ENCODE measurements around the gene RRBP1.

RRBP1 gene

GRCh38 chr20:17568045-17568788 is 113.8 kb downstream of the RRBP1 start:
- Histone ChIP-seq H3K4me3 (ENCODE audit: low read depth in 1 of 2, low read length in 2 of 2) (no peak overlapping the region), H3K27ac (ENCODE audit: low read length) (no peak overlapping the region), H3K9me3 (ENCODE audit: insufficient read depth, low read length, severe bottlenecking) (no peaks in the 10 kb centered on the region), H4K20me1 (ENCODE audit: insufficient read depth, low read length) (peaks cover 7% of the 10 kb centered on the region; the same call in 1 of the 2 replicates), H3K79me2 (ENCODE audit: insufficient read depth, low read length) (no peaks in the 10 kb centered on the region), H3K36me3 (ENCODE audit: insufficient read depth, low read length) (no peaks in the 10 kb centered on the region; the same call in 1 of the 2 replicates), H2AFZ (ENCODE audit: low read depth, low read length) (no peak overlapping the region), H3K4me1 (ENCODE audit: insufficient read depth, low read length) (peaks cover 13% of the 10 kb centered on the region), H3K4me2 (ENCODE audit: insufficient read depth, low read length) (no peak overlapping the region), H3K27me3 (ENCODE audit: insufficient read depth, low read length, poor library complexity) (peaks cover 3% of the 10 kb centered on the region), H3K9ac (ENCODE audit: low read depth, low read length) (no peak overlapping the region)
- DNase-seq (no peak), ATAC-seq (ENCODE audit: insufficient read depth, low read depth) (no peak)
- TF ChIP-seq EZH2 (IDR thresholded peaks at IDR 0.05; ENCODE audit: borderline replicate concordance, low read depth, low read length, severe bottlenecking), result no peak
- no peak for TF ChIP-seq CTCF (IDR thresholded peaks at IDR 0.05; ENCODE audit: borderline replicate concordance, extremely low read depth, low read length, poor library complexity, severe bottlenecking)

DNA sequence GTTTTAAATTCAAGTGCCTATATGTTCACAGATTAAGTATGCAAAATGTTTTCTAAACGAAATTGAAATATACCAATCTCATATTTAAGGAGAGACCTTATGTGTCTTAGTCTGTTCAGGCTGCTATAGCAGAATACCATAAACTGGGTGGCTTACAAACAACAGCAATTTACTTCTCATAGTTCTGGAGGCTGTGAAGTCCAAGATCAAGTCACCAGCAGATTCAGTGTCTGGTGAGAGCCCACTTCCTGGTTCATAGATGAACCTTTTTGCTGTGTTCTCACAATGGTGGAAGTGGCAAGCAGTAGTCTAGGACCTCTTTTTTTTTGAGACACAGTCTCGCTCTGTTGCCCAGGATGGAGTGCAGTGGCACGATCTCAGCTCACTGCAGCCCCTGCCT is 115.7 kb downstream of the RRBP1 start:
- no peaks in the 10 kb centered on the region for H3K9me3 ChIP-seq (ENCODE audit: insufficient read depth, low read length, severe bottlenecking)
- no peak for ATAC-seq (ENCODE audit: insufficient read depth, low read depth)
- H4K20me1 ChIP-seq (ENCODE audit: insufficient read depth, low read length), result peaks cover 4% of the 10 kb centered on the region; the same call in 1 of the 2 replicates
- H3K9ac ChIP-seq (ENCODE audit: low read depth, low read length), result no peak overlapping the region
- no peak overlapping the region for H2AFZ ChIP-seq (ENCODE audit: low read depth, low read length)
- no peak for DNase-seq
- no peak overlapping the region for H3K4me3 ChIP-seq (ENCODE audit: low read depth in 1 of 2, low read length in 2 of 2)
- TF ChIP-seq EZH2 (IDR thresholded peaks at IDR 0.05; ENCODE audit: borderline replicate concordance, low read depth, low read length, severe bottlenecking) (no peak), CTCF (IDR thresholded peaks at IDR 0.05; ENCODE audit: borderline replicate concordance, extremely low read depth, low read length, poor library complexity, severe bottlenecking) (no peak)
- peaks cover 3% of the 10 kb centered on the region for H3K27me3 ChIP-seq (ENCODE audit: insufficient read depth, low read length, poor library complexity)
- no peaks in the 10 kb centered on the region for H3K79me2 ChIP-seq (ENCODE audit: insufficient read depth, low read length)
- H3K27ac ChIP-seq (ENCODE audit: low read length), result no peak overlapping the region
- no peak overlapping the region for H3K4me2 ChIP-seq (ENCODE audit: insufficient read depth, low read length)
- no peaks in the 10 kb centered on the region; the same call in 1 of the 2 replicates for H3K36me3 ChIP-seq (ENCODE audit: insufficient read depth, low read length)
- H3K4me1 ChIP-seq (ENCODE audit: insufficient read depth, low read length), result peaks cover 13% of the 10 kb centered on the region

GRCh38 chr20:17565169-17565845 is 116.7 kb downstream of the RRBP1 start:
- no peak for ATAC-seq (ENCODE audit: insufficient read depth, low read depth)
- peaks cover 3% of the 10 kb centered on the region for H3K27me3 ChIP-seq (ENCODE audit: insufficient read depth, low read length, poor library complexity)
- H4K20me1 ChIP-seq (ENCODE audit: insufficient read depth, low read length), result no peaks in the 10 kb centered on the region
- no peak overlapping the region for H3K4me3 ChIP-seq (ENCODE audit: low read depth in 1 of 2, low read length in 2 of 2)
- DNase-seq, result no peak
- no peaks in the 10 kb centered on the region for H3K79me2 ChIP-seq (ENCODE audit: insufficient read depth, low read length)
- no peaks in the 10 kb centered on the region for H3K9me3 ChIP-seq (ENCODE audit: insufficient read depth, low read length, severe bottlenecking)
- TF ChIP-seq EZH2 (IDR thresholded peaks at IDR 0.05; ENCODE audit: borderline replicate concordance, low read depth, low read length, severe bottlenecking), result no peak
- no peak for TF ChIP-seq CTCF (IDR thresholded peaks at IDR 0.05; ENCODE audit: borderline replicate concordance, extremely low read depth, low read length, poor library complexity, severe bottlenecking)
- H3K9ac ChIP-seq (ENCODE audit: low read depth, low read length), result no peak overlapping the region
- H3K4me2 ChIP-seq (ENCODE audit: insufficient read depth, low read length), result no peak overlapping the region
- no peak overlapping the region for H2AFZ ChIP-seq (ENCODE audit: low read depth, low read length)
- no peak overlapping the region for H3K27ac ChIP-seq (ENCODE audit: low read length)
- no peaks in the 10 kb centered on the region; the same call in 1 of the 2 replicates for H3K36me3 ChIP-seq (ENCODE audit: insufficient read depth, low read length)
- H3K4me1 ChIP-seq (ENCODE audit: insufficient read depth, low read length), result peaks cover 5% of the 10 kb centered on the region
